NCI-H82 treated with DMSO at 0.1 percent for 48 hours (cell line): Measurements from ENCODE around the gene ZNF813.
"Not testable (repeated sequence)": the region's sequence is repeated elsewhere in the genome, so short reads cannot be mapped to it uniquely, and the experiment has no call there.

Experiments used
- DNase-seq: peaks from one replicate; lab custom pipeline; 2025; ENCODE audit not compliant: unreplicated experiment; lab: John Stamatoyannopoulos, UW

Gene ZNF813

GRCh38 chr19:53475470-53475869 lies 7.9 kb downstream of the ZNF813 start:
- not testable (repeated sequence) for DNase-seq

- DNase-seq, result not testable (repeated sequence)
Measured at GRCh38 chr19:53483751-53484150, 16.2 kb downstream of the ZNF813 start.

DNA sequence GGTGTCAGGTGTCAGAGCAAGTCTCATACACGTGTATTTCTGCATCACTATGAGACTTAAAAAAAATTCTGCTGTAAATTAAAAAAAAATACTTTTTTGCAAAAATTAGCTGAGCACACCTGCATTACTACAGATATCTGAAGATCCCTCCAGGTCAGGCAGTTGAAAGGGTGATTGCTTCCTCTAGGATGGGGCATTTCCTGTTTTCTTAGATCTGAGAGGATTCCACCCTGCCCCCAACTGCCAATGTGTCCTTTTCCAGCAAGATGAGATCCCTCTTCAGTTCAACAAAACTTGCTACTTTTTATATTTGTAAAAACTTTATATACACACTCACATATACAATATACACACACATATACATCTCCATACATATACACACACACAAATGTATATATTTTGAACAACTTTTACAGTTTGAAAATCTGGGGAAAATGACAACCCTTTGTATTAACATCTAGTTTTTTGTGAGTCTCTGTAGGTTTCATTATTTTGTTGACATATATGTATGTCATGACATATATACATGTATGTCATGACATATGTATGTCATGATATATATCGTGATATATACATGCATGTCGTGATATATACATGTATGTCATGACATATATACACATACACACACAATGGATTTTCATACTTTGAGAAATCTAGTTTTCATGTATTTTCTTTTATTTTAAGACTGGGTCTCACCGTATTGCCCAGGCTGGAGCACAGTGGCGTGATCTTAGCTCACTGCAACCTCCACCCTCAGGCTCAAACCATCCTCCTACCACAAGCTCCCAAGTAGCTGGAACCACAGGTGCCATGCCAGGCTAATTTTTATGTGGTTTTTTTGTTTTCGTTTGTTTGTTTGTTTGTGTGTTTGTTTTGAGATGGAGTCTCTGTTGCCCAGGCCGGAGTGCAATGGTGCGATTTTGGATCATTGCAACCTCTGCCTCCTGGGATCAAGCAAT lies 17.8 kb downstream of the ZNF813 start:
- no peak for DNase-seq

- no peak for DNase-seq
Measured at GRCh38 chr19:53492153-53492552, 24.6 kb downstream of the ZNF813 start.

DNA sequence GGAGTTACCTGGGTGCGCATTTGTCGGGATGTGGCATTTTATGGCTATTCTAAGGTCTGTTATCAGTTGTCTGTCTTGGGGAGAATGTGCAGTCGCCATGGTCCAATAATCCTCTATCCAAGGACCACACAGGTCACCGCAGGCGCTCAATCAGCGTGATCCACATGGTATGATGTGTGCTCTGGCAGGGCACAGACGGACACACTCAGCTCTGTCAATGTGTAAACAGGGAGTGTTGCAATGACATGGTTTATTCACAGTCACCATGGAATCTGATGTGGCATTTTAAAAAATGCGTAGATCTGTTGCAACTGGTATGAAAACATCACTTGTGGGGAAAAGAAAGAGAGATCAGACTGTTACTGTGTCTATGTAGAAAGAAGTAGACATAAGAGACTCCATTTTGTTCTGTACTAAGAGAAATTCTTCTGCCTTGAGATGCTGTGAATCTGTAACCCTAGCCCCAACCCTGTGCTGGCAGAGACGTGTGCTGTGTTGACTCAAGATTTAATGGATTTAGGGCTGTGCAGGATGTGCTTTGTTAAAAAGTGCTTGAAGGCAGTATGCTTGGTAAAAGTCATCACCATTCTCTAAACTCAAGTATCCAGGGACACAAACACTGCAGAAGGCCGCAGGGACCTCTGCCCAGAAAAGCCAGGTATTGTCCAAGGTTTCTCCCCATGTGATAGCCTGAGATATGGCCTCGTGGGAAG lies 29.9 kb downstream of the ZNF813 start:
- DNase-seq, result not testable (repeated sequence)

DNA sequence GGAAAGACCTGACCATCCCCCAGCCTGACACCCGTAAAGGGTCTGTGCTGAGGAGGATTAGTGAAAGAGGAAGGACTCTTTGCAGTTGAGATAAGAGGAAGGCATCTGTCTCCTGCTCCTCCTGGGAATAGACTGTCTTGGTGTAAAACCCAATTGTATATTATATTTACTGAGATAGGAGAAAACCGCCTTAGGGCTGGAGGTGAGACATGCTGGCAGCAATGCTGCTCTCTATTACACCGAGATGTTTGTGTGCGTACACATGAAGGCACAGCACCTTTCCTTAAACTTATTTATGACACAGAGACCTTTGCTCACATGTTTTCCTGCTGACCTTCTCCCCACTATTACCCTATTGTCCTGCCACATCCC lies 30.5 kb downstream of the ZNF813 start:
- DNase-seq, result not testable (repeated sequence)

- DNase-seq, result not testable (repeated sequence)
Measured at GRCh38 chr19:53503151-53503550, 35.6 kb downstream of the ZNF813 start.

DNA sequence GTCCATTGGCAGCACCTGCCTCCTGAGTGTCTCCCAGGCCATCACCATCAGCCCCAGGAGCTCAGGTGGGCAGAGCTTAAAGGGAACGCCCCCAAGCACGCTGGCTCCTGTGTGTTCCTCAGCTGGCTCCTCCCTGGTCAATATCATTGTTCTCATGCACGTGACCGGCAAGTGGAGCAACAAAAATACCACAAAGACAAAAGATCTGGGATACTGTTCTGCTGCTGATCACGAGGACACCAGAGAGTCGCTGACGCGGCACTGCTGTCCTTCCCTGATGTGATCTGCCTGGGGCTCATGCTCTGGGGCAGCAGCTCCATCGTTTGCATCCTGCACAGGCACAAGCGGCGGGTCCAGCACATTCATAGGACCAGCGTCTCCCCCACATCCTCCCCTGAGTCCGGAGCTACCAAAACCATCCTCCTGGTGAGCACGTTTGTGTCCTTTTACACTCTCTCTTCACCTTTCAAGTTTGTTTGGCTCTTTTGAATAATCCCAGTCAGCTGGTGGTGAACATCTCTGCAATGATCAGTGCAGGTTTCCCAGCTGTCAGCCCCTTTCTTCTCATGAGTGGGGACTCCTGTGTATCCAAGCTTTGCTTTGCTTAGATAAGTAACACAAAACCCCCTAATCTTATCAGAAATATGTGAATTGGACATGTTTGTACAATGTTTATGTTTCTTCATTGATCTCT lies 36.3 kb downstream of the ZNF813 start:
- DNase-seq, result not testable (repeated sequence)

- not testable (repeated sequence) for DNase-seq
Measured at GRCh38 chr19:53504365-53504703, 36.8 kb downstream of the ZNF813 start.

GRCh38 chr19:53504885-53505284 lies 37.4 kb downstream of the ZNF813 start:
- DNase-seq, result no peak

GRCh38 chr19:53506728-53507127 lies 39.2 kb downstream of the ZNF813 start:
- no peak for DNase-seq

GRCh38 chr19:53507523-53508442 lies 40.2 kb downstream of the ZNF813 start:
- no peak for DNase-seq

DNA sequence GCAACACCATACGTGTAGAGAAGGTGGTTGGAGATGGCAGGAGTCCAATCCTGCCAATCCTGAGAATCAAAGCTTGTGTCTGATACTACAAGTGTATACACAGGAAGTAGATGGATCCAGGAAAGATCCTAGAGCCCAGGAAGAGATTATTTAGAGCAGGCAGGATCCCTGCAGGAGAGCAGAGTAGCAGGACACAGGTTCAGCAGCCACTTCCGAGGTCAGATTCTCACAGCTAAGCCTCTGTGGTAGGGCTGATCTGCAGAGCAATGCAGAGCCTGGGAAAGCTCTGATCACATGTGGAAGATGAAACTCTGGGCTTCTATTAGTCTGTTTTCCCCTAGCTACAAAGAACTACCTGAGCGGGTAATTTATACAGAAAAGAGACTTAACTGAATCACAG lies 41.9 kb downstream of the ZNF813 start:
- no peak for DNase-seq

GRCh38 chr19:53509845-53510244 lies 42.3 kb downstream of the ZNF813 start:
- DNase-seq, result no peak

- DNase-seq, result no peak
Measured at GRCh38 chr19:53511357-53511756, 43.8 kb downstream of the ZNF813 start.

DNA sequence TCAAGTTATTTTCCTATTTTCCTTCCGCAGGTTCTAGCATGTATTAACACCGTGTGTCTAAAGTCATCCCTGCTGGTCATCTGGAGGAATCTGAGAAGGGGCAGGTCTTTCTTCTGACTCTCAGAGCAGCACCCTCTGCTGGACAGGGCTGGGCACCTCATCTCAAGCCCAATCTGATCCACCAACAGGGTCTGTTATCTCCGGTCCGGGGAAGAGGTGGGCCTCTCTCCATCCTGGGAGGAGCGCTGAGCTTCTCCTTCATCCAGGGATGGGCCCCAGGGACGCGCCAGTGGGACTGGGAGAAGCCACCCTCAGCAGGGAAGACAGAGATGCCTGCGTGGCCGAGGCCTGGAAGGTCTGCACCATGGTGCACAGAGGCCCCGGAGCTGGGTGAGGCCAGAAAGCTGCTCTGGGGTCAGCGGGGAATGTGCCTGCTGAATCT lies 44.4 kb downstream of the ZNF813 start:
- DNase-seq, result peak; percentile 6

DNA sequence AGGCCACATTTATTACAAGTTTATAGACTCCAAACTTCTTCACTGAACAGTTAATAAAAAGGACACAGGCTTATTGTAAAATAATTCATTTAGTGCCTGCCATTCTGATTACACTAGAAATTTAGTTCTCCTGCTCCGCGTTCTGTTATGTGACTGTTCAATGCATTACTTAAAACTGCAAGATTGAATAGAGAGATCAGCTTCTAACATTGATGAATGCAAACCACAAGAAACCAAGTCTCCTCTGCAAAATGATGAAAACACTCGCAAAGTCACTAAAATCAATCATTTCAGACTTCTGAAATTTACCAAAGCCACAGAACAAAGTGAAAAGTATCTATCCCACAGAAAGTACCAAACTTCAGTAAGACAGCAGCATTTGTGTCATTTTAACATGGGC lies 47.5 kb downstream of the ZNF813 start:
- DNase-seq, result not testable (repeated sequence)

- DNase-seq, result no peak
Measured at GRCh38 chr19:53517114-53517741, 49.7 kb downstream of the ZNF813 start.

DNA sequence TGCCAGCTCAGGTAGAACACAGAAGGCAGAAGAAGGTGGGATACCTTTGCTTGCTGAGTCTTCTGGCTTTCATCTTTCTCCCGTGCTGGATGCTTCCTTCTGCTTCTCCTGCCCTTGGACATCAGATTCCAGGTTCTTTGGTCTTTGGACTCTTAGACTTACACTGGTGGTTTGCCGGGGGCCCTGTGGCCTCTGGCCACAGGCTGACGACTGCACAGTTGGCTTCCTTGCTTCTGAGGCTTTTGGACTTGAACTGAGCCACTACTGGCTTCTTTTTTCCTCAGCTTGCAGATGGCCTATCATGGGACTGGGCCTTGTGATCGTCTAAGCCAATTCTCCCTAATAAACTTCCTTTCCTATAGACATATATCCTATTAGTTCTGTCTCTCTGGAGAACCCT lies 50.6 kb downstream of the ZNF813 start:
- DNase-seq, result no peak

DNA sequence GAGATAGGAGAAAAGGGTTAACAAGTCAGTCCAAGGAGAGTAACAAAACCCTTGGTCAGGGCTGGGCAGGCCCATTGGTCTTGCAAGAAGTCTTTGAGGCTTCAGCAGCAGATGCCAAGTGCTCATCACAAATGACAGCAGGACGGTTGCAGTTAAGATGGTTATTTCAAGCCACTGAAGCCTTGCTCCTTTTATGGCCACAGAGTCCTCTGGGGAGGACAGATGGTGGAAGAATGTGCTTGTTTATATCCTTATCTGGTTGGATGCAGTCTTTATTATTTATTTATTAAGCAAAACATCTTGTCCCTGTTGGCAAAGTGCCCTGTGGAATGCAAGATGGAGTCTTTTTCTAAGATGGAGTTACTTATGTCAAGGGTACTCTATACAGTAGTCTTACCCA lies 51.2 kb downstream of the ZNF813 start:
- no peak for DNase-seq
